Heart left ventricle (tissue), 16 donors: ENCODE measurements around the gene RAPSN. TPM values are rescaled to one million over a fixed set of nuclear protein-coding genes. Genes with fewer than 3 reads are reported as not detected.

Source experiments
- ATAC-seq, 4 donors: fragments of 200-7000 bp; cut with Tn5 transposase; one replicate each; pipeline ENCODE4 v1.9.1; 2020 to 2022; ENCODE audit warnings: moderate library complexity in 4 of 4, mild to moderate bottlenecking in 3 of 4, moderate number of reproducible peaks in 1 of 4
- DNase-seq, 5 donors: peaks; one replicate each; pipeline ENCODE4 v3.0.0-alpha.2; 2020
- H3K27ac ChIP-seq, 12 donors: fragments of 200-600 bp; sonication (generic) in 4 of 12; one replicate each; pipeline versions ENCODE4 v1.5.0 to v1.8.0; 2016 to 2022; ENCODE audit warnings: mild to moderate bottlenecking in 2 of 12
- H3K27me3 ChIP-seq, 9 donors: fragments of 200-600 bp; sonication (generic) in 2 of 9; one replicate each; pipeline versions ENCODE4 v1.5.1 to v1.8.0; 2016 to 2022; ENCODE audit warnings: mild to moderate bottlenecking in 3 of 9
- H3K36me3 ChIP-seq, 9 donors: fragments of 200-600 bp; sonication (generic) in 2 of 9; one replicate each; pipeline versions ENCODE4 v1.5.0 to v1.8.0; 2018 to 2022; ENCODE audit warnings: mild to moderate bottlenecking in 2 of 9
- H3K4me1 ChIP-seq, 12 donors: fragments of 200-600 bp; sonication (generic) in 4 of 12; one replicate each; pipeline versions ENCODE4 v1.5.0 to v1.8.0; 2016 to 2022; ENCODE audit warnings: mild to moderate bottlenecking in 3 of 12
- H3K4me3 ChIP-seq, 12 donors: fragments of 200-600 bp; sonication (generic) in 4 of 12; one replicate each; pipeline versions ENCODE4 v1.5.0 to v1.8.0; 2017 to 2022; ENCODE audit warnings: mild to moderate bottlenecking in 9 of 12, moderate library complexity in 4 of 12
- H3K9me3 ChIP-seq, 12 donors: fragments of 200-600 bp; sonication (generic) in 4 of 12; one replicate each; pipeline versions ENCODE4 v1.5.0 to v1.8.0; 2016 to 2022; ENCODE audit warnings: mild to moderate bottlenecking in 1 of 12
- POLR2A ChIP-seq, 2 donors: fragments of 450-650 bp; IDR thresholded peaks; one replicate each; pipeline ENCODE4 v1.6.1; 2017; ENCODE audit warnings: antibody characterized with exemption in 2 of 2, mild to moderate bottlenecking in 2 of 2, moderate library complexity in 2 of 2
- WGBS, 4 donors: extraction: QIAGEN DNeasy Blood & Tissue Kit in 2 of 4; methylation state at CpG; one replicate each; pipeline versions ENCODE4 v1.1.5 to v1.1.7; 2013 to 2018; 5-methylcytosine and 5-hydroxymethylcytosine counted together
- intact Hi-C, 10 donors: fragments of 100-400 bp; cut with DNase I; formaldehyde crosslinking; loops; one replicate each; pipeline versions ENCODE4 v1.11.1 to v1.14.2; 2022
- polyA plus RNA-seq, 2 donors: library from polyadenylated mRNA; stranded (reverse); fragments of 200-250 nt; gene quantifications; one replicate each; pipeline ENCODE4 v1.2.3, GENCODE V29; 2013
- total RNA-seq, 9 donors: library from RNA; depleted of rRNA in 2 of 9; stranded (reverse); fragments of >200 nt in 2 of 9; fragmentation: NEBNext Ultra II Directional in 3 of 9; extraction: Animal tissue kit (Norgen Biotek cat#: 25700) in 3 of 9; gene quantifications; one replicate each; pipeline versions ENCODE4 v1.1.0 to v1.2.4, GENCODE V29; 2016 to 2023
- TF ChIP-seq, protein P1 (sequence below), 12 donors: fragments of 200-600 bp; sonication (generic) in 4 of 12; IDR thresholded peaks; one replicate each; pipeline versions ENCODE4 v1.5.0 to v1.8.0; 2018 to 2022; ENCODE audit warnings: antibody characterized with exemption in 12 of 12, mild to moderate bottlenecking in 5 of 12
- donor health status: ischemic (EF 13 %, LVEDD 7.1; RV severe dilation, severe dysfunction).
- donor health status: healthy with polysubstance abuse.
- donor health status: DM: no; HTN: yes; CAD: no.
- donor health status: DM: no; HTN: no; CAD: no.
- donor health status: ischemic (EF 25% LVEDD 6.9; RV normal size, moderate dysfunction).
- donor health status: ischemic (EF 25% LVEDD 5.7; RV mildly dilated, moderate dysfunction).
- donor health status: healthy.
- donor health status: DM: yes; HTN: yes; CAD: no.
- donor health status: ischemic (EF 35%, LVEDD 5.7; RV mildly dilated, moderate dysfunction).
- donor health status: nonischemic (EF 11% LVEDD 7.7; RV severe dilation, severe dysfunction).
- donor health status: DM: yes; HTN: yes; CAD: no.
- donor health status: PGD.
- donor health status: ischemic (EF 29% LVEDD 5.4; RV normal size, mild dysfunction).
- donor health status: nonischemic (EF 23%, LVEDD 6.1; RV moderate dilation, normal function).

RAPSN gene
- total and polyA plus RNA-seq, 11 donors: 0.43 to 6.5 (median 3.2) TPM

DNA sequence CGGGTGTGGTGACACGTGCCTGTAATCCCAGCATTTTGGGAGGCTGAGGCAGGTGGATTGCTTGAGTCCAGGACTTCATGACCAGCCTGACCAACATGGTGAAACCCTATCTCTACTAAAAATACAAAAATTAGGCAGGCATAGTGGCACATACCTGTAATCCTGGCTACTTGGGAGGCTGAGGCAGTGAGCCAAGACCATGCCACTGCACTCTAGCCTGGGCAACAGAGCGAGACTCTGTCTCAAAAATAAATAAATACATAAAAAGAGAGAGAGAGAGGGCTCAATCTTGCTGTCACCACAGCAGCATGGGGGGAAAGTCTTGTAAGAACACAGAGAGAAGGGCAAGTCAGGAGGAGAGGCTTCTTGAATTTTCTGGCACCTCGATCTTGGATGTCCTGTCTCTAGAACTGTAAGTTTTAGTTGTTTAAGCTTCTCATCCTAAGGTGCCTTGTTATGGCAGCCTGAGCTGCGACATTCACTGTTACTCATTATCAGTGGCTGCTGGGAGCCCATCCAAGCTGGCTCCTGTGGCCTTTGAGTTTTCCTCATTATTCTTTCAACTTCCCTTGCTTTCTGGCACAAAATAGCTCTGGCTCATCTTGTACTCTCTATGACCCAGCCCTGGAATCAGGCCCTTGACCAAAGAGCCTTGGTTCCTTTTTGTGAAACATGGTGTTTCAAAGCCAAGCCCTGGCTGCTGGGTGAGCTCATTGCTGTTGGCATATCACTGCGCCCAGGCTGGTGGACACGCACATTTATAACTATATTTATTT, 14.7 kb downstream of the RAPSN start:
- no peak for DNase-seq

DNA sequence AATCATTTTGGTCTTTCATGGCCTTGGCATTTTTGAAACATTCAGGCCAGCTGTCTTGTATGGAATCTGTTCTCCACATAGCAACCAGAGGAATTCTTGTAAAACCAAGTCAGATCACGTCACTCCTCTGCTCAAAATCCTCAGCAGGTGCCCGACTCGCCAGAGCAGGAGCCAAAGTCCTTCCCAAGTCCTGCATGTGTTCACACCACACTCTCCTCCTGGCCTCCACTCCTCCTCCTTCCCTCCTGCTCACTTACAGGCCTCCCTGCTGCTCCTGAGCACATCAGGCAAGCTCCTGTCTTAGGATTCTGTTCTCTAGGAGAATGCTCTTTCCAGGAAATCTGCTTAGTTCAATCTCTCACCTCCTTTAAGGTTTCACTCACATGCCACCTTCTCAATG, 15.8 kb downstream of the RAPSN start:
- intact Hi-C loops: no loop called here
- DNase-seq: no peak
- no peak for ATAC-seq
- no peak for TF ChIP-seq POLR2A (IDR thresholded peaks at IDR 0.05)
- TF ChIP-seq, protein P1, sequence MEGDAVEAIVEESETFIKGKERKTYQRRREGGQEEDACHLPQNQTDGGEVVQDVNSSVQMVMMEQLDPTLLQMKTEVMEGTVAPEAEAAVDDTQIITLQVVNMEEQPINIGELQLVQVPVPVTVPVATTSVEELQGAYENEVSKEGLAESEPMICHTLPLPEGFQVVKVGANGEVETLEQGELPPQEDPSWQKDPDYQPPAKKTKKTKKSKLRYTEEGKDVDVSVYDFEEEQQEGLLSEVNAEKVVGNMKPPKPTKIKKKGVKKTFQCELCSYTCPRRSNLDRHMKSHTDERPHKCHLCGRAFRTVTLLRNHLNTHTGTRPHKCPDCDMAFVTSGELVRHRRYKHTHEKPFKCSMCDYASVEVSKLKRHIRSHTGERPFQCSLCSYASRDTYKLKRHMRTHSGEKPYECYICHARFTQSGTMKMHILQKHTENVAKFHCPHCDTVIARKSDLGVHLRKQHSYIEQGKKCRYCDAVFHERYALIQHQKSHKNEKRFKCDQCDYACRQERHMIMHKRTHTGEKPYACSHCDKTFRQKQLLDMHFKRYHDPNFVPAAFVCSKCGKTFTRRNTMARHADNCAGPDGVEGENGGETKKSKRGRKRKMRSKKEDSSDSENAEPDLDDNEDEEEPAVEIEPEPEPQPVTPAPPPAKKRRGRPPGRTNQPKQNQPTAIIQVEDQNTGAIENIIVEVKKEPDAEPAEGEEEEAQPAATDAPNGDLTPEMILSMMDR (IDR thresholded peaks at IDR 0.05): no peak
- Histone ChIP-seq H3K27me3 (no peaks in the 10 kb centered on the region), H3K9me3 (no peaks in the 10 kb centered on the region), H3K4me3 (no peak overlapping the region), H3K4me1 (peaks cover 0 to 13% (median 5%) of the 10 kb centered on the region in 12 donors), H3K36me3 (no peaks in the 10 kb centered on the region), H3K27ac (no peak overlapping the region)
- WGBS, 4 donors: 78 to 90% (median 80%) methylated on average over 3 of the region's 3 CpGs

More for the DNA sequence above, 14.7 kb downstream of the RAPSN start:
- Histone ChIP-seq H3K4me3 (no peak overlapping the region), H3K36me3 (no peaks in the 10 kb centered on the region), H3K27me3 (no peaks in the 10 kb centered on the region), H3K4me1 (peaks cover 0 to 14% (median 5%) of the 10 kb centered on the region in 12 donors), H3K9me3 (no peaks in the 10 kb centered on the region), H3K27ac (peak overlapping the region in 9 of 12 donors; percentile 4 to 60 (median 39))
- peak in 2 of 4 donors; percentile 21 to 61 for ATAC-seq
- intact Hi-C loops: no loop called here
- TF ChIP-seq POLR2A (IDR thresholded peaks at IDR 0.05): no peak
- TF ChIP-seq, protein P1 (IDR thresholded peaks at IDR 0.05): no peak
- 74 to 86% (median 79%) methylated on average over 7 of the region's 7 CpGs for WGBS, 4 donors

DNA sequence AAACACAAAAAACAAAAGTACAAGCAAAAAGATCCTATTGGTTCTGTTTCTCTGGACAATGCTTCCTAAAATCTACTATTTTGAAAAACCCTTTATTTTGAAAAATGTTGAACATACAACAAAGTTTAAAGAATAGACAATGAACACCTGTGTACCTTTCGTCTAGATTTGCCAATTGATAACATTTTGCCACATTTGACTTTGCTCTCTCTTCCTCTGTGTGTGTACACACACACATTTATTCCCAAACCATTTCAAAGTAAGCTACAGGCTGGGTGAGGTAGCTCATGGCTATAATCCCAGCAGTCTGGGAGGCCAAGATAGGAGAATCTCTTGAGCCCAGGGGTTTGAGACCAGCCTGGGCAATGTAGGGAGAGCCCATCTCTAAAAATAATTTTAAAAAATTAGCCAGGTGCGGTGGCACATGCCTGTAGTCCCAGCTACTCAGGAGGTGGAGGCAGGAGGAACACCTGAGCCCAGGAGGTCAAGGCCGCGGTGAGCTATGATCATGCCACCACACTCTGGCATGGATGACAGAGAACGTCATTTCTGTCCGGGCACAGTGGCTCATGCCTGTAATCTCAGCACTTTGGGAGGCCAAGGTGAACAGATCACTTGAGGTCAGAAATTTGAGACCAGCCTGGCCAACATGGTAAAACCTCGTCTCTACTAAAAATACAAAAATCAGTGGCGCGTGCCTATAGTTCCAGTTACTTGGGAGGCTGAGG, 17.4 kb downstream of the RAPSN start:
- ATAC-seq: no peak
- no peak overlapping the region for H3K27ac ChIP-seq
- DNase-seq: peak in 1 of 5 donors; percentile 30

More for the DNA sequence above, 17.4 kb downstream of the RAPSN start:
- Histone ChIP-seq H3K36me3 (no peaks in the 10 kb centered on the region), H3K27me3 (no peaks in the 10 kb centered on the region), H3K9me3 (no peaks in the 10 kb centered on the region), H3K4me3 (no peak overlapping the region), H3K4me1 (peaks cover 0 to 10% (median 0%) of the 10 kb centered on the region in 12 donors)
- intact Hi-C loops: no loop called here
- 86 to 91% (median 89%) methylated on average over 9 of the region's 9 CpGs for WGBS, 4 donors
- TF ChIP-seq, protein P1 (IDR thresholded peaks at IDR 0.05): no peak
- no peak for TF ChIP-seq POLR2A (IDR thresholded peaks at IDR 0.05)
